Measurements from ENCODE around the gene CHRM3. TPM values are rescaled to one million over a fixed set of nuclear protein-coding genes. Genes with fewer than 3 reads are reported as not detected.

Gene CHRM3
- total RNA-seq, 2 donors from 2014 or later, result 2.0 to 5.5 TPM

DNA sequence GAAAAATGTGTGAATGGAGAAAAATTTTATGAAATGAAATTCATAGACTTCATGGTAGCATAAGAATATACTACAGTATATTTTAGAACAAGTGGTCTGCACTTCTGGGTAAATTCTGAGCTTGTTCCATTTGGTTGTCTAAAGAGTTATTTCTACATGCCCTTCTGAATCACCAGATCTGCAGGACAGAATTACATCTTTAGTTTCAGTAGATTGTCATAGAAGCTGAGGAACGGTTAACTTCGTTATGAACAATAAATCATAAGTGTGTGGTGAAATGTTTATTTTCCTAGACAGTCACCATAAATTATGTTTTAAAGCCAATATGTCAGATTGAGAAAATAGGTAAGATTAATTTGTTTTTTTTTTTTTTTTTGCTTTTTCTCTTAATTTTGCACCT is 30.9 kb downstream of the CHRM3 start:
- peaks cover 2% of the 10 kb centered on the region for H3K9me3 Mint-ChIP-seq
- H3K4me1 ChIP-seq (ENCODE audit: control insufficient read depth, insufficient read depth, low read length), result no peaks in the 10 kb centered on the region
- H3K9me3 ChIP-seq (ENCODE audit: control insufficient read depth, low read length), result no peaks in the 10 kb centered on the region
- DNase-seq, result no peak
- no peaks in the 10 kb centered on the region for H3K27me3 Mint-ChIP-seq (ENCODE audit: insufficient read depth)
- H3K27ac Mint-ChIP-seq, result no peak overlapping the region
- H3K36me3 Mint-ChIP-seq (ENCODE audit: low read depth), result no peaks in the 10 kb centered on the region
- 95% methylated on average over 2 of the region's 2 CpGs; no CpG with 5 or more reads in 1 of the 2 experiments for WGBS, 2 experiments (ENCODE audit: insufficient coverage in 1 of 2, insufficient read length in 1 of 2)
- H3K4me3 ChIP-seq (ENCODE audit: low read length), result no peak overlapping the region
- H3K4me1 Mint-ChIP-seq, result no peaks in the 10 kb centered on the region
- no peak overlapping the region for H3K9ac ChIP-seq (ENCODE audit: extremely low read depth, low read length, poor library complexity, severe bottlenecking)
- no peaks in the 10 kb centered on the region for H3K36me3 ChIP-seq (ENCODE audit: control insufficient read depth, insufficient read depth, low read length)
- TF ChIP-seq, protein P1, sequence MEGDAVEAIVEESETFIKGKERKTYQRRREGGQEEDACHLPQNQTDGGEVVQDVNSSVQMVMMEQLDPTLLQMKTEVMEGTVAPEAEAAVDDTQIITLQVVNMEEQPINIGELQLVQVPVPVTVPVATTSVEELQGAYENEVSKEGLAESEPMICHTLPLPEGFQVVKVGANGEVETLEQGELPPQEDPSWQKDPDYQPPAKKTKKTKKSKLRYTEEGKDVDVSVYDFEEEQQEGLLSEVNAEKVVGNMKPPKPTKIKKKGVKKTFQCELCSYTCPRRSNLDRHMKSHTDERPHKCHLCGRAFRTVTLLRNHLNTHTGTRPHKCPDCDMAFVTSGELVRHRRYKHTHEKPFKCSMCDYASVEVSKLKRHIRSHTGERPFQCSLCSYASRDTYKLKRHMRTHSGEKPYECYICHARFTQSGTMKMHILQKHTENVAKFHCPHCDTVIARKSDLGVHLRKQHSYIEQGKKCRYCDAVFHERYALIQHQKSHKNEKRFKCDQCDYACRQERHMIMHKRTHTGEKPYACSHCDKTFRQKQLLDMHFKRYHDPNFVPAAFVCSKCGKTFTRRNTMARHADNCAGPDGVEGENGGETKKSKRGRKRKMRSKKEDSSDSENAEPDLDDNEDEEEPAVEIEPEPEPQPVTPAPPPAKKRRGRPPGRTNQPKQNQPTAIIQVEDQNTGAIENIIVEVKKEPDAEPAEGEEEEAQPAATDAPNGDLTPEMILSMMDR (conservative IDR thresholded peaks at IDR 0.05), result no peak
- H3K27me3 ChIP-seq (ENCODE audit: control insufficient read depth, insufficient read depth, low read length, poor library complexity, severe bottlenecking), result no peaks in the 10 kb centered on the region
- H3K4me3 Mint-ChIP-seq, result no peak overlapping the region
- H3K27ac ChIP-seq (ENCODE audit: low read depth, low read length), result no peak overlapping the region

DNA sequence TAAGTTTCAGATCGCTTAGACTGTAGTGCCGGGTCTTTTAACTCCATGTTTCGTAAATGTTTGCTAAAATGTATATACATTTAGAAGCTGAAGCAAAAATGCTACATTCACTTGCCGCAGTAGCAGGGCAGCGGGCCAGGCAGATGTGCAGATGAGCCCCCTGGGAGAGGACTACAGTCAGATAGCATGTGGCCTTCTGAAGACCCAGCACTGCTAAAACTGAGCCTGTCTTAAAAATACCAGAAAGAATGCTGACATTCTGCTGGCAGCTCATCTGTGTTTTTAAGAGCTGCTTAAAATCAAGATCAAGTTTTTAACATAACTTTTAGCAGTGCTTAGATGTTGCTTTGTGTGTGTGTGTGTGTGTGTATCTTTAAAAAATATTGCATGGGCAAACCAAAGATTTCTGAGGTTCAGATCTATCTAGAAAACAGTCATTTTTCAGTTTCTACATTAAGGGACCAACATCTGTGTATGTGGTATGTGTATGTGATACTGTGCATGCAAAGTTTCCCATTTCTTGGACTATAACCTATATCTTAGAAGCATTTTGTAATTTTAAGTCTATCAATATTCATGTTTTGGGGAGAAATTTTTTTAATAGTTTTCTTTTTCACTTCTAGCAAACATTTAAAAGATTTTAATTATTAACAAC is 31.7 kb downstream of the CHRM3 start:
- Histone ChIP-seq H3K9ac (ENCODE audit: extremely low read depth, low read length, poor library complexity, severe bottlenecking) (no peak overlapping the region), H3K4me1 (ENCODE audit: control insufficient read depth, insufficient read depth, low read length) (no peaks in the 10 kb centered on the region), H3K27ac (ENCODE audit: low read depth, low read length) (no peak overlapping the region), H3K36me3 (ENCODE audit: control insufficient read depth, insufficient read depth, low read length) (no peaks in the 10 kb centered on the region), H3K4me3 (ENCODE audit: low read length) (no peak overlapping the region), H3K27me3 (ENCODE audit: control insufficient read depth, insufficient read depth, low read length, poor library complexity, severe bottlenecking) (no peaks in the 10 kb centered on the region), H3K9me3 (ENCODE audit: control insufficient read depth, low read length) (no peaks in the 10 kb centered on the region)
- Mint-ChIP-seq H3K4me3 (no peak overlapping the region), H3K27me3 (ENCODE audit: insufficient read depth) (no peaks in the 10 kb centered on the region), H3K27ac (no peak overlapping the region), H3K9me3 (no peaks in the 10 kb centered on the region), H3K4me1 (no peaks in the 10 kb centered on the region), H3K36me3 (ENCODE audit: low read depth) (no peaks in the 10 kb centered on the region)
- WGBS, 2 experiments (ENCODE audit: insufficient coverage in 1 of 2, insufficient read length in 1 of 2), result 85 to 88% methylated on average over 3 to 5 of the region's 5 CpGs
- DNase-seq, result no peak
- TF ChIP-seq, protein P1 (conservative IDR thresholded peaks at IDR 0.05), result no peak

DNA sequence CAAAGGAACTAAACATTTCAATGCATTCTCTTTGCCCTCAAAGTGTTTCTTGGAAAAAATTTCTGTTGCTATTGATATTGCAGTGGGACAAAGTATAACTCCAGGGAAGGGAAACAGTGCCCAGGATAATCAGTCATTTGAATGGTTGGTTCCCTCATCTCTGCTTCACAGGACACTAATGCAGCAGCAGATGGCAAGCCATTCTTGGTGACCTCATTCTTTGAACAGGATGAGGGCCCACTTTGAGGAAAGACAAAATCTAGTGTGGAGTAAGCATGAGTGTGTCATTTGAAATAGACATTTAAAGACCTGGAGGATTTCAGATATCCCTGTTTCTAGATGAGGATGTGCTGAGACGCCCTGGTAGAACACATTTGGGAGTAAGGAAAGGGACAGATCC is 32.3 kb downstream of the CHRM3 start:
- no peaks in the 10 kb centered on the region for H3K4me1 ChIP-seq (ENCODE audit: control insufficient read depth, insufficient read depth, low read length)
- Mint-ChIP-seq H3K27ac (no peak overlapping the region), H3K4me1 (no peaks in the 10 kb centered on the region), H3K4me3 (no peak overlapping the region), H3K27me3 (ENCODE audit: insufficient read depth) (no peaks in the 10 kb centered on the region), H3K36me3 (ENCODE audit: low read depth) (no peaks in the 10 kb centered on the region), H3K9me3 (no peaks in the 10 kb centered on the region)
- 97% methylated on average over 1 of the region's 1 CpG; no CpG with 5 or more reads in 1 of the 2 experiments for WGBS, 2 experiments (ENCODE audit: insufficient coverage in 1 of 2, insufficient read length in 1 of 2)
- no peaks in the 10 kb centered on the region for H3K36me3 ChIP-seq (ENCODE audit: control insufficient read depth, insufficient read depth, low read length)
- H3K9ac ChIP-seq (ENCODE audit: extremely low read depth, low read length, poor library complexity, severe bottlenecking), result no peak overlapping the region
- no peak overlapping the region for H3K4me3 ChIP-seq (ENCODE audit: low read length)
- no peaks in the 10 kb centered on the region for H3K27me3 ChIP-seq (ENCODE audit: control insufficient read depth, insufficient read depth, low read length, poor library complexity, severe bottlenecking)
- TF ChIP-seq, protein P1 (conservative IDR thresholded peaks at IDR 0.05), result no peak
- no peaks in the 10 kb centered on the region for H3K9me3 ChIP-seq (ENCODE audit: control insufficient read depth, low read length)
- no peak overlapping the region for H3K27ac ChIP-seq (ENCODE audit: low read depth, low read length)
- no peak for DNase-seq
